Activated CD4-positive, alpha-beta T cell treated with anti-CD3 and anti-CD28 coated beads, Interleukin-2, amount 10 ng/mL, durations not matched to agents 7 days and 5 days (primary cell): ENCODE results near the gene GRK5. TPM values are rescaled to one million over a fixed set of nuclear protein-coding genes. Genes with fewer than 3 reads are reported as not detected.

ENCODE experiments used
- CTCF ChIA-PET: fragments of 350-600 bp; sonication (Branson Sonifier 250); formaldehyde crosslinking; loops from one replicate; lab custom pipeline; 2021; ENCODE audit warnings: antibody characterized with exemption; lab: Charles Lee
- POLR2A ChIA-PET: fragments of 350-600 bp; sonication (Branson Sonifier 250); formaldehyde crosslinking; loops from one replicate; lab custom pipeline; 2021; ENCODE audit warnings: antibody characterized with exemption; lab: Charles Lee
- DNase-seq: peaks from one replicate; pipeline ENCODE4 v3.0.0-alpha.2; 2020
- H3K27ac Mint-ChIP-seq: one replicate; pipeline ENCODE4 v1.8.0; 2021; ENCODE audit warnings: mild to moderate bottlenecking, moderate library complexity, mixed read lengths
- H3K27me3 Mint-ChIP-seq: one replicate; pipeline ENCODE4 v1.8.0; 2021; ENCODE audit warnings: mixed read lengths
- H3K36me3 Mint-ChIP-seq: one replicate; pipeline ENCODE4 v1.8.0; 2021; ENCODE audit warnings: low read depth, mixed read lengths
- H3K4me1 Mint-ChIP-seq: one replicate; pipeline ENCODE4 v1.8.0; 2021; ENCODE audit warnings: mixed read lengths
- H3K4me3 Mint-ChIP-seq: one replicate; pipeline ENCODE4 v1.8.0; 2021; ENCODE audit warnings: mild to moderate bottlenecking, moderate library complexity, mixed read lengths
- H3K9me3 Mint-ChIP-seq: one replicate; pipeline ENCODE4 v1.8.0; 2021; ENCODE audit warnings: mixed read lengths
- total RNA-seq, 2 experiments: library from RNA; stranded (reverse); gene quantifications; one replicate each; pipeline ENCODE4 v1.2.3, GENCODE V29; 2021

The GRK5 gene
- total RNA-seq, 2 experiments from 2014 or later = 26.0 to 27.5 TPM

- peaks cover 5% of the 10 kb centered on the region for H3K36me3 Mint-ChIP-seq
- H3K4me1 Mint-ChIP-seq = peaks cover 4% of the 10 kb centered on the region
- H3K27me3 Mint-ChIP-seq = no peaks in the 10 kb centered on the region
- CTCF ChIA-PET = interaction anchor here (0.6 to 1.5 kb wide), 4 partner anchors 11 to 251 kb away, joined by 3 to 6 read pairs (median 4); no protein-coding TSS in a partner anchor
- H3K4me3 Mint-ChIP-seq = no peak overlapping the region
- POLR2A ChIA-PET = no interaction called here
- DNase-seq = no peak
- no peaks in the 10 kb centered on the region for H3K9me3 Mint-ChIP-seq
- H3K27ac Mint-ChIP-seq = no peak overlapping the region
Observed at GRCh38 chr10:119450606-119451299, 243.4 kb downstream of the GRK5 start.

- Mint-ChIP-seq H3K36me3 (peaks cover 3% of the 10 kb centered on the region), H3K27me3 (no peaks in the 10 kb centered on the region), H3K4me1 (no peaks in the 10 kb centered on the region), H3K4me3 (no peak overlapping the region), H3K27ac (no peak overlapping the region), H3K9me3 (no peaks in the 10 kb centered on the region)
- DNase-seq = no peak
- POLR2A ChIA-PET = no interaction called here
- CTCF ChIA-PET = interaction anchor here (0.6 to 1.1 kb wide), 2 partner anchors 11 to 15 kb away, joined by 3 read pairs; no protein-coding TSS in a partner anchor
Observed at GRCh38 chr10:119451300-119451896, 244.0 kb downstream of the GRK5 start.

- ChIA-PET CTCF (no interaction called here), POLR2A (no interaction called here)
- Mint-ChIP-seq H3K4me1 (no peaks in the 10 kb centered on the region), H3K27ac (no peak overlapping the region), H3K36me3 (peaks cover 3% of the 10 kb centered on the region), H3K9me3 (no peaks in the 10 kb centered on the region), H3K27me3 (no peaks in the 10 kb centered on the region), H3K4me3 (no peak overlapping the region)
- DNase-seq = no peak
Observed at GRCh38 chr10:119452396-119452795, 245.0 kb downstream of the GRK5 start.

GRCh38 chr10:119453313-119453712, 245.9 kb downstream of the GRK5 start:
- no peak overlapping the region for H3K4me3 Mint-ChIP-seq
- CTCF ChIA-PET = interaction anchor here (0.8 to 1.1 kb wide), 2 partner anchors 11 to 254 kb away, joined by 3 read pairs; no protein-coding TSS in a partner anchor
- peaks cover 3% of the 10 kb centered on the region for H3K36me3 Mint-ChIP-seq
- H3K27me3 Mint-ChIP-seq = no peaks in the 10 kb centered on the region
- DNase-seq = no peak
- no peak overlapping the region for H3K27ac Mint-ChIP-seq
- POLR2A ChIA-PET = no interaction called here
- H3K4me1 Mint-ChIP-seq = no peaks in the 10 kb centered on the region
- no peaks in the 10 kb centered on the region for H3K9me3 Mint-ChIP-seq

GRCh38 chr10:119454316-119454715, 246.9 kb downstream of the GRK5 start:
- ChIA-PET CTCF (interaction anchor here (0.8 to 1.1 kb wide), 2 partner anchors 10 to 255 kb away, joined by 3 read pairs; no protein-coding TSS in a partner anchor), POLR2A (no interaction called here)
- no peaks in the 10 kb centered on the region for H3K9me3 Mint-ChIP-seq
- no peak for DNase-seq
- H3K4me3 Mint-ChIP-seq = no peak overlapping the region
- H3K27me3 Mint-ChIP-seq = no peaks in the 10 kb centered on the region
- no peaks in the 10 kb centered on the region for H3K4me1 Mint-ChIP-seq
- no peaks in the 10 kb centered on the region for H3K36me3 Mint-ChIP-seq
- no peak overlapping the region for H3K27ac Mint-ChIP-seq

GRCh38 chr10:119454990-119455389, 247.6 kb downstream of the GRK5 start:
- no peak for DNase-seq
- no peaks in the 10 kb centered on the region for H3K4me1 Mint-ChIP-seq
- CTCF ChIA-PET = no interaction called here
- H3K4me3 Mint-ChIP-seq = no peak overlapping the region
- POLR2A ChIA-PET = no interaction called here
- no peak overlapping the region for H3K27ac Mint-ChIP-seq
- H3K36me3 Mint-ChIP-seq = no peaks in the 10 kb centered on the region
- no peaks in the 10 kb centered on the region for H3K27me3 Mint-ChIP-seq
- H3K9me3 Mint-ChIP-seq = no peaks in the 10 kb centered on the region

- no peak overlapping the region for H3K4me3 Mint-ChIP-seq
Observed at GRCh38 chr10:119455609-119456434, 248.5 kb downstream of the GRK5 start.

GRCh38 chr10:119456435-119456810, 249.1 kb downstream of the GRK5 start:
- Mint-ChIP-seq H3K27ac (no peak overlapping the region), H3K27me3 (no peaks in the 10 kb centered on the region), H3K9me3 (no peaks in the 10 kb centered on the region), H3K4me3 (no peak overlapping the region), H3K4me1 (peaks cover 3% of the 10 kb centered on the region), H3K36me3 (no peaks in the 10 kb centered on the region)
- POLR2A ChIA-PET = interaction anchor here (0.7 kb wide), 1 partner anchor 70 kb away, joined by 3 read pairs; no protein-coding TSS in a partner anchor
- DNase-seq = no peak
- CTCF ChIA-PET = interaction anchor here (1.0 to 1.9 kb wide), 4 partner anchors 11 to 250 kb away, joined by 3 to 9 read pairs (median 6); partner anchors contain the start of gene GRK5

More at GRCh38 chr10:119455609-119456434, 248.5 kb downstream of the GRK5 start:
- H3K4me1 Mint-ChIP-seq = peaks cover 3% of the 10 kb centered on the region
- H3K27ac Mint-ChIP-seq = no peak overlapping the region
- DNase-seq = no peak
- no peaks in the 10 kb centered on the region for H3K9me3 Mint-ChIP-seq
- POLR2A ChIA-PET = no interaction called here
- H3K36me3 Mint-ChIP-seq = no peaks in the 10 kb centered on the region
- CTCF ChIA-PET = interaction anchor here (1.0 to 1.9 kb wide), 2 partner anchors 11 to 15 kb away, joined by 3 to 9 read pairs; no protein-coding TSS in a partner anchor
- H3K27me3 Mint-ChIP-seq = no peaks in the 10 kb centered on the region

GRCh38 chr10:119457966-119458766, 250.8 kb downstream of the GRK5 start:
- Mint-ChIP-seq H3K36me3 (peaks cover 6% of the 10 kb centered on the region), H3K27ac (no peak overlapping the region), H3K4me3 (no peak overlapping the region), H3K4me1 (peaks cover 3% of the 10 kb centered on the region), H3K9me3 (peaks cover 6% of the 10 kb centered on the region), H3K27me3 (no peaks in the 10 kb centered on the region)
- CTCF ChIA-PET = interaction anchor here (1.5 to 2.0 kb wide), 3 partner anchors 13 to 251 kb away, joined by 6 to 7 read pairs (median 6); partner anchors contain the start of gene GRK5
- POLR2A ChIA-PET = no interaction called here
- DNase-seq = no peak

GRCh38 chr10:119459681-119460340, 252.4 kb downstream of the GRK5 start:
- Mint-ChIP-seq H3K27me3 (no peaks in the 10 kb centered on the region), H3K9me3 (peaks cover 10% of the 10 kb centered on the region), H3K36me3 (peaks cover 10% of the 10 kb centered on the region), H3K4me3 (no peak overlapping the region), H3K4me1 (peaks cover 3% of the 10 kb centered on the region), H3K27ac (no peak overlapping the region)
- ChIA-PET CTCF (interaction anchor here (1.0 to 2.0 kb wide), 4 partner anchors 10 to 428 kb away, joined by 3 to 6 read pairs (median 4); no protein-coding TSS in a partner anchor), POLR2A (no interaction called here)
- DNase-seq = no peak

GRCh38 chr10:119460369-119461195, 253.2 kb downstream of the GRK5 start:
- peaks cover 6% of the 10 kb centered on the region for H3K27me3 Mint-ChIP-seq
- H3K36me3 Mint-ChIP-seq = peaks cover 10% of the 10 kb centered on the region
- no peak overlapping the region for H3K4me3 Mint-ChIP-seq
- peaks cover 10% of the 10 kb centered on the region for H3K9me3 Mint-ChIP-seq
- ChIA-PET POLR2A (no interaction called here), CTCF (interaction anchor here (1.2 to 1.6 kb wide), 3 partner anchors 29 to 253 kb away, joined by 4 to 5 read pairs (median 4); partner anchors contain the start of gene GRK5)
- peaks cover 3% of the 10 kb centered on the region for H3K4me1 Mint-ChIP-seq
- DNase-seq = no peak
- H3K27ac Mint-ChIP-seq = peak overlapping the region; percentile 31
